KOPT-K1 (cell line): ENCODE data around the gene KRTAP12-2.

Experiments used
- H3K27ac ChIP-seq: fragments of 200-600 bp; sonication (generic); 2 replicates; pipeline ENCODE4 v1.5.1; 2016; ENCODE audit warnings: antibody characterized with exemption, mild to moderate bottlenecking, low read depth, low read length; ENCODE audit not compliant: poor library complexity, severe bottlenecking
- H3K36me3 ChIP-seq: fragments of 200-600 bp; sonication (generic); 2 replicates; pipeline ENCODE4 v1.5.1; 2017; ENCODE audit warnings: antibody characterized with exemption, mild to moderate bottlenecking, low read length, moderate library complexity; ENCODE audit not compliant: insufficient read depth
- H3K9me3 ChIP-seq: fragments of 200-600 bp; sonication (generic); 2 replicates; pipeline ENCODE4 v1.5.1; 2017; ENCODE audit warnings: antibody characterized with exemption, low read length, mild to moderate bottlenecking; ENCODE audit not compliant: insufficient read depth, poor library complexity, severe bottlenecking

KRTAP12-2 gene, protein sequence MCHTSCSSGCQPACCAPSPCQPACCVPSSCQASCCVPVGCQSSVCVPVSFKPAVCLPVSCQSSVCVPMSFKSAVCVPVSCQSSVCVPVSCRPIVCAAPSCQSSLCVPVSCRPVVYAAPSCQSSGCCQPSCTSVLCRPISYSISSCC

DNA sequence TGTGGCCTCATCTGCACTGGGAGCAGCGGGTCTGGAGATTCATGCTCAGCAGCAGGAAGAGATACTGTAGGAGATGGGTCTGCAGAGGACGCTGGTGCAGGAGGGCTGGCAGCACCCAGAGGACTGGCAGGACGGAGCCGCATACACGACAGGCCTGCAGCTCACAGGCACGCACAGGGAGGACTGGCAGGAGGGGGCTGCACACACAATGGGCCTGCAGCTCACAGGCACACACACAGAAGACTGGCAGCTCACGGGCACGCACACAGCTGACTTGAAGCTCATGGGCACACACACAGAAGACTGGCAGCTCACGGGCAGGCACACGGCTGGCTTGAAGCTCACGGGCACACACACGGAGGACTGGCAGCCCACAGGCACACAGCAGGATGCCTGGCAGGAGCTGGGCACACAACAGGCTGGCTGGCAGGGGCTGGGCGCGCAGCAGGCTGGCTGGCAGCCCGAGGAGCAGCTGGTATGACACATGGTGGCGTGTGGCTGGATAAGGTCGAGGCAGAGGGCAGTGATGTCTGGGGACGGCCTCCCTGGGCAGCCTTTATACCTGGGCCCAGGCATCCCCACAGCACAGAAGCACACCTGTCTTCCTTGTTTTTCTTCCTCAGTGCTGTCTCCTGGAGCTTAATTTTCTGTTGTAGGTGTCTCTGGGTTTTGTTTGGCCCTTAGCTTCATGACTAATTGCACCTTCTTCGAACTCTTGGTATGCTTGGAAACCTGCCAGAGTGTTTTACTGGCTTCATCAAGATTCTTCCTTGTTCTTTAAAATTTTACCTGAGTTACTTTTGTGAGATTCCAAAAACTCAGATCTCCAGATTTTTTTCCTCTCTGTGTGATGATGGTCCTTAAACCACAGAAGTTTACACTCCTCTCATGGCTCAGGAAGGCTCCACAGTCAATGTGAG lies at the start of gene KRTAP12-2:
Gene KRTAP12-2 (minus strand): TSS at position 527 of the 920 bp plus-strand sequence. CDS start 41 bp downstream, at position 486.
- H3K27ac ChIP-seq: no peak within 1 kb of the TSS
- H3K9me3 ChIP-seq: peaks cover 34% of the 10 kb centered on the region
- H3K36me3 ChIP-seq: no peaks in the 10 kb centered on the region

DNA sequence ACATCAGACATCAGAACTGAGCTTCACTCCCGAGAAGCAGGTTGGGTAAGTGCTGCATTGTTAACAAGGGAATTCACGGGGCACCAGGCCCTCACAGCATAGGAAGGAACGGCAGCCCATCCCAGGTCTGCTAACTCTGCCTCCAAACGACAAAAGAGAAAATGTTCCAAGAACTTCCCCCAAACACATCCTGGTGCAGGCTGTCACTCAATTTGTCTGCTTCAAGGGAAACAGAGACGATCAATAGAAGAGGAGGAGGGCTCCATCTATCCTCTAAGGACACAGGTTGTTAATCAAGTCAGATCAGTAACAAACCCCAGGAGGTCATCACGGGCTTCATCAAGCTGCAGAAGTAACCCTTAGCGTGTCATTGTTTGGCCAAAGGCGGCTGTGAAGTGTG lies 48.2 kb upstream of the KRTAP12-2 start:
- H3K9me3 ChIP-seq: no peaks in the 10 kb centered on the region
- no peaks in the 10 kb centered on the region for H3K36me3 ChIP-seq
- H3K27ac ChIP-seq: no peak overlapping the region

DNA sequence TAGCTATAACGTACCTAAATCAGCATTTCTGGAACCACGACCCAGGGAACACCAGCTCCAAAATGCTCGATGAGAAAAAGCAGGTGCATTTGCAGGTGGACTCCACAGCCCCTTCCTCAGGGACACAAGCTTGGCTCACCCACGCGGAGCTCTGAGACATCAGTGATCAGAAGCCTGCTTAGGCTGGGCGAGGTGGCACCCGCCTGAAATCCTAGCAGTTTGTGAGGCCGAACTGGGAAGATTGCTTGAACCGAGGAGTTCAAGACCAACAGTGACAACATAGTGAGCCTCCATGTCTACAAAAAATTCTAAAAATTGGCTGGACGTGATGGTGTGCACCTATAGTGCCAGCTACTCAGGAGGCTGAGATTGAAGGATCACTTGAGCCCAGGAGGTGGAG lies 47.1 kb upstream of the KRTAP12-2 start:
- H3K27ac ChIP-seq: no peak overlapping the region
- H3K9me3 ChIP-seq: no peaks in the 10 kb centered on the region
- H3K36me3 ChIP-seq: no peaks in the 10 kb centered on the region

DNA sequence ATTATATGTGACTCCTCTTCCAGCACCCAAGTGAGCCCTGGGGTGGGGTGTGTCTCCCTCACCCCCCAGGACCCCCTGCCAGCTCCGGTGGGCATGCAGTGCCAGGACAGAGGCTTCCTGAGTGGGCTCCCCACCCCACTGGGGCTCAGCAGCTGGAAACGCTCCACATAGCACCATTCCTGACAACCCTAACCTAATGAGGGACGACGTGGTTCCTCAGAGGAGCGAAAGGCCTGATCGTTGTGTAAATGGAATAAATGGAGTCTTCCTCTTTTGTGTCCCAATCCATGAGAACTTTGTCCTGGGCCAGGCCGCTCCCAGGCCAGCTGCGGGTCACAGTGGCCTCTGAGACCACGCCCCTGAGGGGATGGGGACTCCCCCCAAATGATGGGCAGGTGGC lies 46.4 kb upstream of the KRTAP12-2 start:
- Histone ChIP-seq H3K27ac (no peak overlapping the region), H3K36me3 (no peaks in the 10 kb centered on the region), H3K9me3 (no peaks in the 10 kb centered on the region)

DNA sequence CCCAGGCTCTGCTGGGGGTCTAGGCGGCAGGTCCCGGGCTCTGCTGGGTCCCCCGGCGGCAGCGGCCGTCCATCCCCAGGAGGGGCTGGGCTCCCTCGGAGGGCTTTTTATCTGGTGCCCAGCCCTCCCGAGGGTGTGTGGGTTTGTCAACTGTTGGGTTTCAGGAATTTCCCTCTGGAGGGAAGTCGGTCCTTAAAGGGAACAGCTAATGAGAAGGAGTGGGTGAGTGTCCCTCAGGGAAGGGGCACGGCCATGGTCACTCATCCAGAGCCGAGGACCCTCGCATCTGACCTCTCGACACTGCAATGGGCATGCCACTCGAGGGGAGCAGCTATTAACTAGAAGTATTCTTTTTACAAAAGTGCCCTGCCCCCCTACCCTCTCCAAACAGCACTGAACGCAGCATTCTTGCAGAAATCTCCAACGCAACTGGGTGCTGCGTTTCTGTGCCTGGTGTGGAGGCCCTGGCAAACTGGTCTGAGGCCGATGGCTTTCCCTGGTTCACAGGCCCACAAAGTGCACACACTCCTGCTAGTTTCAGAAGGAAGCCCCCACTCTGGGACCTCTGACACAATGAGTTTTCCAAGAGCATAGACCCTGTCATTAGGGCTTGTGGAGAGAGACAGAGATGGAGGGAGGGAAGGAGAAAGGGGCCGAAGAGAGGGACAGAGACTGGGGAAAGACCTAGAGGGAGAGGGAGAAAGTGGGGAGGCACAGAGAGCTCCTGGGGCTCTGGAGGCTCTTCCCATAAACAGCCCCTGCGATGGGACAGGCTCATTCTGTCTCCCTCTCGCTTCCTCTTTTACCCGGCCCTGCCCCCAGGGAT lies 45.7 kb upstream of the KRTAP12-2 start:
- no peaks in the 10 kb centered on the region for H3K9me3 ChIP-seq
- H3K36me3 ChIP-seq: no peaks in the 10 kb centered on the region
- no peak overlapping the region for H3K27ac ChIP-seq

DNA sequence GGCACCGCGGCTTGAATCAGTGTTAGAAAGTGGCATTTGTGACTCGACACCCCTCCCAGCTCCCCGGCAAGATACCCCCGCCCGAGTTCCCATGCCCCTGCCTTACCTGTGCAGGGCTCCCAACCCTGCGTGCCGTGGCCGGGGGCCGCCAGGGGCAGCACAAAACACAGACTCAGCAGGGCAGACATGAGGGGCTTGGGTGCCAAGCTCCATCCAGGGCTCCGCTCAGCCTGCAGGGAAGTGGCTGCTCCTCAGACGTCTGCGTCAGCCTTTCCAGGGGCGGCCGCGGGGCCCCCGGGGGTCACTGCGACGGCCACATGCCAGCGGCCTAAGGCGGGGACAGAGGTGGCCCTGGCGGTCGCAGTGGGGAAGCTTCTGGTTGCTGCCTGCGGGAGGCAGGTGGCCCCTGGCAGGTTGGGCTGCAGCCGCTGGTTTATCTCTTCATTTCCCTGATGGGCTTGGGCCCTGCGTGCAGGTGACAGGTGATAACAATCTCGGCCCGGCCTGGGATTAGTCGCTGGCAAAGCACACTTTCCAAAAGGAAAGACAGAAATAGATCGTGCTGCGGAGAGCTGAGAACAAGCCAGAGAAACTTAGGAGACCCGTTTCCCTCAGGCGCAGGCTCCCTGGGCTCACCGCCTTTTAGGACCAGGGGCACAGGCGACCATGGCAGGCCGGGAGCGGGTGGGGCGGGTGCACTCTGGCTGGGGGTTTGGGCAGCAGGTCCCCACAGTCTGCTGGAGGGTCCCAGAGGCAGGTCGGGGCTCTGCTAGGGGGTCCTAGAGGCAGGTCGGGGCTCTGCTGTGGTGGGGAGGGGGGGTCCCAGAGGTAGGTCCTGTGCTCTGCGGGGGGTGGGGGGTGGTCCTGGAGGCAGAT lies 44.8 kb upstream of the KRTAP12-2 start, which contains the start of gene TSPEAR:
Gene TSPEAR (minus strand): TSS at position 246 of the 876 bp plus-strand sequence. CDS start 58 bp downstream, at position 188.
- Histone ChIP-seq H3K27ac (no peak within 1 kb of the TSS), H3K36me3 (no peaks in the 10 kb centered on the region), H3K9me3 (peaks cover 3% of the 10 kb centered on the region)

DNA sequence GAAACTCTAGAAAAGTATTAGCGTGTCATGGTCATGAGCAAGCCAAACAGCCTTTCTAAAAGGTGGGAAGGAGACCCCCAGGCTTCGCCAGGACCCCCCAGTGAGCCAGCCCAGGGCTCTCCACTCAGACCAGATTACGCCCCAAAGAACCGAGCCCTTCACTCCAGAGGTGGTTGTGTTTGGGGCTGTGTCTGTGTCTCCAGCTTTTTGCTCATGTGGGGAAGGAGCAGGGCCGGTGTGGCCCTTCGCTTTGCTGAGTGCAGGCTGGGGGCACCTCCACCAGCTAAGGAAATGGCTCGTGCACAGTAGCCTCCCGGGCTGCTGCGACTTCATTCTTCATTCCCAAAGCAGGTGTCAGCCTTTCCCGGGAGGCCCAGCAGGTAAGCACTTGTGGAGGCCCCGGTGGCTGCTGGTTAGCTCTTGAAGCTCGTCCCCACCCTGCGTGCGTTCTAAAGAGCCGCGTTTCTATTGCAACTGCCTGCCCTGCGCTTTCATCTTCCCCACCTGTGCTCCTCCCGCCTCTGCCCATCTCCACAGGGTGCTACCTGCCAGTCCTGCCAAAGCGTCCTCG lies 44.1 kb upstream of the KRTAP12-2 start:
- H3K27ac ChIP-seq: no peak overlapping the region
- H3K9me3 ChIP-seq: peaks cover 11% of the 10 kb centered on the region
- H3K36me3 ChIP-seq: no peaks in the 10 kb centered on the region

DNA sequence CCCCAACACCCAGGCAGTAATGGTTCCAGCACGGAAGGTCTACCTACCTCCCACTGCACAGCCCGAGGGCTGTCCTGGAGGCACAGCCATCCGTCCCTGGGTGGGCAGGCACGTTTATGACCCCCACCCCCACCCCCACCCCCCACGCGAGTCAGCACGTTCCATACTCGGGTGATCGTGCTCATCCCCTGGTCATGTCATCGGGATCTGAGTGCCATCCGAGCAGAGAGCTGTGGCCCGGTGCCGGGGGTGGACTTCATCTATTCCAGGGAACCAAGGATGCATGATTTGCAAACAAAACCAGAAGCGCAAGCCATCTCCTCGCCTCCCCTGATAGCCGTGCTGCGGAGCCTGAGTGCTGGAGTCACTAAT lies 43.6 kb upstream of the KRTAP12-2 start:
- no peak overlapping the region for H3K27ac ChIP-seq
- H3K9me3 ChIP-seq: peaks cover 11% of the 10 kb centered on the region
- no peaks in the 10 kb centered on the region for H3K36me3 ChIP-seq

DNA sequence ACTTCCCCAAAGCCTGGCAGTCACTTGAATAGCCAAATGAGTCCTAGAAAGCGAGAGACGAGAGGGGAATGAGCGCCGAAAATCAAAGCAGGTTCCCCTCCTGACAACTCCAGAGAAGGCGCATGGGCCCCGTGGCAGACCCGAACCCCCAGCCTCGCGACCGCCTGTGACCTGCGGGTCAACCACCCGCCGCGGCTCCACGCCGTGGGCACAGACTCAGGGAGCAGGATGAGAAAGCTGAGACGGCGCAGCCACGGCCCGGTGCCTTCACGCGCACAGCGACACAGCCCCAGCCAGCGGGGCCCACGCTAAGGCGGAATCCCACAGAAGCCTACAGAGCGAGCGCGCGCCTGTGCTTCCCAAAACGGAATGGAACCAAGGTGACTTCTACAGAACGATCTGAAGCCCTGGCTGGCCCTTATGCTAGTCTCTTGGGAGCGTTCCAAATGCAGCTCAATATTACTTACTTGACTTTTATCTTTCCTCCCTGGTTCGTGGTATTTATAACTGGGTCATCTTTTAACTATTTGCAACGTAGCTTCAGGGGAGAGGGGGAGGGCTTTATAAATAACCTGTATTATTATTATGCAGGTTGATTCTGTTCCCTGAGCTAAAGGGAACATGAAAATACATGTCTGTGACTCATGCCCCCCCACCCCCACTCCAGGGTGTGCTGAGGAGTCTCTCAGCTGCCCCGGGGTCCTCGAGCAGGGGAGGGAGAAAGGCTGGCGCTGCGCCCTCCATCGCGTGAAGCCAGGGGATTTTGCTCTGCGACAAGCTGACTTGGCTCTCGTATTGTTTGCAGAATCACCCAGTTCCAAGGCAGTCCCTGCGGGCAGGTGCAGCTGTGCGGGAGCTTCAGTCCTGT lies 42.9 kb upstream of the KRTAP12-2 start:
- Histone ChIP-seq H3K9me3 (peaks cover 11% of the 10 kb centered on the region), H3K27ac (no peak overlapping the region), H3K36me3 (no peaks in the 10 kb centered on the region)

DNA sequence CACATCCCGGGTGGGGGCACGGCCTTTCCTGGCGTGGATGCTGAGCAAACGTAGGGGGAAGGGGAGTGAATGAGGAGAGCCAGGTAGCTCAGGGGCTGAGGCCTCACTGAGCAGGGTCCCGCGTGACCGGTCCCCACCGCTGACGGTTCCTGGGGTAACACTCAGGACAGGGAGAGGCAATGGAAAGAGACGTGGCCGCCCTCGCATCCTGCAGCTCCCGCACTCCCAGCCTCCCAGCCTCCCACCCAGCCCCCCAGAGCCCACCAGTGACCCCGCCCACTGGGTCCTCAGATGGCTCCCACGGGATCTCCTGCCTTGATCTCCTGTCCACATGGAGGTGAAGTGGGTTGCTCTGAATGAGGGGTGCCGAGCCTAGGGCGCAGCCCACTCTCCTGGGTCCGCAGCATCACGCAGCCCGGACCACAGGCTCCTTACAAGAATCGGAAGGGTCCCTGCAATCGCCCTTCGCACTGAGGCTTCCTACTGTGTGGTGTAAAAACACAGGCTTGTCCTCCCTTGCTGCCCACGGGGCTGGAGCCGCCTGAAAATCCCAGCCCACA lies 42.2 kb upstream of the KRTAP12-2 start:
- Histone ChIP-seq H3K27ac (no peak overlapping the region), H3K9me3 (peaks cover 11% of the 10 kb centered on the region), H3K36me3 (no peaks in the 10 kb centered on the region)

DNA sequence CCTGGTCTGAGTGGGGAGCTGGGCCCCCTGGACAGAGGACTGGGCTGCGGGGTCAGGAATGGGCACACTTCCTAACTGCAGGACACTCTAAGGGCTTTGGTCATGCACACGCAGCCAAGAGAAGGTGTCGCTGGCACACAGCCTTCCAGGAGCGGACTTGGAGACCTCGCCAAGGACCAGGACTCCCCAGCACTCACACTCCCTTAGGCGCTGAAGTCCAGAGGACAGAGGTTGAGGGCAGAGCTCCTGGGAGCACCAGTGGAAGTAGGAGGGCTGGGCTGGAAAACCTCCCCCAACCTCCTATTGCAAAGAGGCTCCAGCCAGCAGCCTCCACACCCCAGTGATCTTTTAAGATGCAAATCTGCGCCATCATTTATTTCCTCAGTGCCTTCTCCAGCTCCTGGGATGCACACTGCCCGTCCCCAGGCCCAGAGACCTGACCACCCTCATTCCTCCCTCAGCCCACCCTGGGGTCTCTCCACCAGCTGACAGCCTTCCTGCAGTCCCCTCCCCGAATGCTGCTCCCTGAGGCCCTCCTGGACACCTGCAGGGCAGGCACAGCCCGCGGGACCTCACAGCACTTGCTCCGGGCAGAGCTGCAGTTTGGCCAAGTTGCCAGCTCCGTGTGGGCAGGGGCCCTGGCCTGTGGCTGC lies 41.6 kb upstream of the KRTAP12-2 start:
- Histone ChIP-seq H3K9me3 (peaks cover 11% of the 10 kb centered on the region), H3K36me3 (no peaks in the 10 kb centered on the region), H3K27ac (no peak overlapping the region)

DNA sequence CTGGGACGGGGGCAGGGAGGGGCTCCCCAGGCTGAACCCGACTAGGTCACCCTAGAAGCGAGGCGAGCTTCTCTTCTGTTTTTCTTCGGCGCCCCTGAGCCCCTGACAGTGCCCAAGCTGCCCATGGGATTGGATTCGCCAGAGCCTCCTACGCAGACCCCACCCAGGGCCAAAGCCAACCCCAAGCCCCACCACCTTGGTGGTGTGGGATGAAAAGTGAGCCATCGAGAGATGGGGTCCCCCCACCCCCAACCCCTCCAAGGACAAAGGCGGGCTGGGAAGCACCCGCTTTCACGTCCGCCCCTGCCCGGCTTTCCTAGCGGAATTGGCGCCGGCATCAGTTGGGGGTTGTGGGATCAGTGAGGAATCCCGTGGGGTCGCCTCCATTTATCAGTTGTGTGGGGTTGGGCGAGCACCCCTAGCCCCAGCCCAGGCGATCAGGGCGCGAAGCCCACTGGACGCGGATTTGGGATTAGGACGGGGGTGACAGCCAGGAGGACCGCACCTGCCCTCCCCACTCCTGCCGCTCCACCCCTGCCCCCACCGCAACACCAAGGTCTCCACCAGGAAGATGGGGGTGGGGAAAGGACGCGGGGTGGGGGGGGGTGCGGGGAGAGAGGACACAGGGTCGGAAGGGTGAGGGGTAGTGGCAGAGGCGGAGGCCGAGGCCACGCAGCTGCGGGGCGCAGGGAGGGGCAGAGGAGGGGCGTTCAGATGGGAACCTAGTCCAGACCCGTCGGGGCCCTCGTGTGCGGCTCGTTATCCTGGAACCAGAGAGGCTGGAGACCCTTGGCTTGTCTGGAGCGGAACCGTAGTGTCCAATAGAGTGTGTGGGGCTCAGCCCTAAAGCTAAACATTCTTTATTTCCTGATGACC lies 40.2 kb upstream of the KRTAP12-2 start:
- H3K27ac ChIP-seq: no peak overlapping the region
- H3K9me3 ChIP-seq: peaks cover 11% of the 10 kb centered on the region
- no peaks in the 10 kb centered on the region for H3K36me3 ChIP-seq
